Erythroblast (primary cell): ENCODE data around the gene SOCS6.
"Not testable (repeated sequence)": the region's sequence is repeated elsewhere in the genome, so short reads cannot be mapped to it uniquely, and the experiment has no call there.

ENCODE experiments used
- DNase-seq, 2 experiments: peaks; one replicate each; lab custom pipeline; 2025; lab: John Stamatoyannopoulos, UW
- GATA1 ChIP-seq: IDR thresholded peaks from 2 replicates; pipeline ENCODE4 v1.6.1; 2011; ENCODE audit warnings: low read depth, mild to moderate bottlenecking, control low read depth, low read length, moderate library complexity
- POLR2A ChIP-seq: IDR thresholded peaks from 2 replicates; pipeline ENCODE4 v1.6.1; 2011; ENCODE audit warnings: mild to moderate bottlenecking, low read length

Gene SOCS6

GRCh38 chr18:70288851-70289328 lies at the start of gene SOCS6:
Gene SOCS6, plus strand, starts transcription at chr18:70289045. Its CDS starts 35,624 bp downstream, at chr18:70324669.
- DNase-seq, result peak; percentile 72 to 79
- no peak for TF ChIP-seq GATA1
- peak; percentile 42 for TF ChIP-seq POLR2A

GRCh38 chr18:70243131-70243929 lies 45.5 kb upstream of the SOCS6 start:
- DNase-seq, result no peak
- TF ChIP-seq POLR2A (no peak), GATA1 (no peak)

- TF ChIP-seq GATA1 (no peak), POLR2A (no peak)
- no peak for DNase-seq
Measured at GRCh38 chr18:70246061-70246466, 42.8 kb upstream of the SOCS6 start.

GRCh38 chr18:70249118-70249517 lies 39.7 kb upstream of the SOCS6 start:
- TF ChIP-seq POLR2A, result no peak
- no peak for TF ChIP-seq GATA1
- no peak for DNase-seq

GRCh38 chr18:70249861-70250260 lies 39.0 kb upstream of the SOCS6 start:
- DNase-seq, result not testable (repeated sequence)

GRCh38 chr18:70250781-70251180 lies 38.1 kb upstream of the SOCS6 start:
- TF ChIP-seq POLR2A, result no peak
- no peak for TF ChIP-seq GATA1
- no peak for DNase-seq

GRCh38 chr18:70256184-70256583 lies 32.7 kb upstream of the SOCS6 start:
- no peak for TF ChIP-seq POLR2A
- TF ChIP-seq GATA1, result no peak
- DNase-seq, result no peak

GRCh38 chr18:70256994-70257393 lies 31.9 kb upstream of the SOCS6 start:
- DNase-seq, result no peak
- TF ChIP-seq GATA1 (no peak), POLR2A (no peak)

GRCh38 chr18:70258243-70258642 lies 30.6 kb upstream of the SOCS6 start:
- no peak for TF ChIP-seq POLR2A
- no peak for TF ChIP-seq GATA1
- no peak for DNase-seq

- TF ChIP-seq GATA1 (no peak), POLR2A (no peak)
- DNase-seq, result no peak
Measured at GRCh38 chr18:70260683-70261082, 28.2 kb upstream of the SOCS6 start.

GRCh38 chr18:70261141-70261788 lies 27.6 kb upstream of the SOCS6 start:
- TF ChIP-seq GATA1 (no peak), POLR2A (no peak)
- no peak for DNase-seq

- no peak for DNase-seq
- TF ChIP-seq GATA1, result no peak
- no peak for TF ChIP-seq POLR2A
Measured at GRCh38 chr18:70263336-70263735, 25.5 kb upstream of the SOCS6 start.

GRCh38 chr18:70271742-70272141 lies 17.1 kb upstream of the SOCS6 start:
- TF ChIP-seq GATA1 (no peak), POLR2A (no peak)
- DNase-seq, result no peak

- no peak for TF ChIP-seq GATA1
- no peak for TF ChIP-seq POLR2A
- no peak for DNase-seq
Measured at GRCh38 chr18:70273021-70273420, 15.8 kb upstream of the SOCS6 start.
